H1 (cell line): ENCODE results near the gene PDE4D. TPM values are rescaled to one million over a fixed set of nuclear protein-coding genes. Genes with fewer than 3 reads are reported as not detected.

Experiments
- ASH2L ChIP-seq: fragments of 200-600, 300-600 bp; sonication (generic); IDR thresholded peaks from one replicate; pipeline ENCODE4 v1.7.1; 2017; ENCODE audit warnings: low read length
- BACH1 ChIP-seq: IDR thresholded peaks from 2 replicates; pipeline ENCODE4 v1.6.1; 2012; ENCODE audit warnings: low read length, improper control_type of control experiment
- CTCF ChIP-seq, 3 experiments: IDR thresholded peaks; 1 replicate in 2 of 3; 2 replicates in 1 of 3; pipeline versions ENCODE4 v1.5.1 to v1.6.1; 2011; ENCODE audit warnings: low read length in 3 of 3, mild to moderate bottlenecking in 3 of 3, inconsistent platforms in 2 of 3, low read depth in 1 of 3, moderate library complexity in 1 of 3; ENCODE audit not compliant: insufficient read depth in 1 of 3; ENCODE audit errors: control extremely low read depth in 1 of 3
- KDM1A ChIP-seq: fragments of 200-600, 300-600 bp; sonication (generic); IDR thresholded peaks from 2 replicates; pipeline ENCODE4 v1.7.1; 2016; ENCODE audit warnings: mild to moderate bottlenecking, low read length, borderline replicate concordance
- TEAD4 ChIP-seq: IDR thresholded peaks from 2 replicates; pipeline ENCODE4 v1.6.1; 2012; ENCODE audit warnings: low read depth, low read length, inconsistent platforms, mixed read lengths
- polyA plus RNA-seq, 7 experiments: library from polyadenylated mRNA; depleted of rRNA in 3 of 7; stranded (reverse) in 5 of 7; unstranded in 2 of 7; fragments of >200 nt in 5 of 7; fragments of 200-250 nt in 2 of 7; gene quantifications; 1 replicate in 5 of 7; 2 replicates in 1 of 7; 4 replicates in 1 of 7; pipeline versions ENCODE4 v1.2.1 to v1.2.3, GENCODE V29; 2011 to 2013; ENCODE audit warnings: missing spikeins in 2 of 7, mixed read lengths in 2 of 7
- total RNA-seq: library from RNA; stranded (reverse); fragmentation: NEBNext Ultra II Directional; extraction: Animal tissue kit (Norgen Biotek cat#: 25700); gene quantifications from 2 replicates; pipeline ENCODE4 v1.2.1, GENCODE V29; 2021

The PDE4D gene
- total and polyA plus RNA-seq, 2 of the 8 experiments (the other 6 are each of a cell fraction or from before 2014, with no cell fraction given): 2.3 to 3.7 TPM

GRCh38 chr5:59197911-59198310, 695.6 kb downstream of the PDE4D start (continued):
- TF ChIP-seq KDM1A (no peak), ASH2L (no peak), CTCF (IDR thresholded peaks at IDR 0.05; ENCODE audit: control extremely low read depth in 1 of 3, insufficient read depth in 1 of 3, low read depth in 1 of 3, low read length in 3 of 3) (no peak), BACH1 (no peak), TEAD4 (no peak)
